ENCODE results near the gene PCDHB4.
"Not testable (repeated sequence)": the region's sequence is repeated elsewhere in the genome, so short reads cannot be mapped to it uniquely, and the experiment has no call there.

PCDHB4 gene

GRCh38 chr5:141150224-141150992 is 28.8 kb downstream of the PCDHB4 start:
- DNase-seq: no peak

GRCh38 chr5:141150993-141151325 is 29.3 kb downstream of the PCDHB4 start:
- no peak for DNase-seq

DNA sequence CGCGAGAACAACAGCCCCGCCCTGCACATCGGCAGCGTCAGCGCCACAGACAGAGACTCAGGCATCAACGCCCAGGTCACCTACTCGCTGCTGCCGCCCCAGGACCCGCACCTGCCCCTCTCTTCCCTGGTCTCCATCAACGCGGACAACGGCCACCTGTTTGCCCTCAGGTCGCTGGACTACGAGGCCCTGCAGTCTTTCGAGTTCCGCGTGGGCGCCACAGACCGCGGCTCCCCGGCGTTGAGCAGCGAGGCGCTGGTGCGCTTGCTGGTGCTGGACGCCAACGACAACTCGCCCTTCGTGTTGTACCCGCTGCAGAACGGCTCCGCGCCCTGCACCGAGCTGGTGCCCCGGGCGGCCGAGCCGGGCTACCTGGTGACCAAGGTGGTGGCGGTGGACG is 30.0 kb downstream of the PCDHB4 start:
- DNase-seq: not testable (repeated sequence)

DNA sequence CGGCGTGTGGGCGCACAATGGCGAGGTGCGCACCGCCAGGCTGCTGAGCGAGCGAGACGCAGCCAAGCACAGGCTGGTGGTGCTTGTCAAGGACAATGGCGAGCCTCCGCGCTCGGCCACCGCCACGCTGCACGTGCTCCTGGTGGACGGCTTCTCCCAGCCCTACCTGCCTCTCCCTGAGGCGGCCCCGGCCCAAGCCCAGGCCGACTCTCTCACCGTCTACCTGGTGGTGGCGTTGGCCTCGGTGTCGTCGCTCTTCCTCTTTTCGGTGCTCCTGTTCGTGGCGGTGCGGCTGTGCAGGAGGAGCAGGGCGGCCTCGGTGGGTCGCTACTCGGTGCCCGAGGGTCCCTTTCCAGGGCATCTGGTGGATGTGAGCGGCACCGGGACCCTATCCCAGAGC is 30.5 kb downstream of the PCDHB4 start:
- not testable (repeated sequence) for DNase-seq

DNA sequence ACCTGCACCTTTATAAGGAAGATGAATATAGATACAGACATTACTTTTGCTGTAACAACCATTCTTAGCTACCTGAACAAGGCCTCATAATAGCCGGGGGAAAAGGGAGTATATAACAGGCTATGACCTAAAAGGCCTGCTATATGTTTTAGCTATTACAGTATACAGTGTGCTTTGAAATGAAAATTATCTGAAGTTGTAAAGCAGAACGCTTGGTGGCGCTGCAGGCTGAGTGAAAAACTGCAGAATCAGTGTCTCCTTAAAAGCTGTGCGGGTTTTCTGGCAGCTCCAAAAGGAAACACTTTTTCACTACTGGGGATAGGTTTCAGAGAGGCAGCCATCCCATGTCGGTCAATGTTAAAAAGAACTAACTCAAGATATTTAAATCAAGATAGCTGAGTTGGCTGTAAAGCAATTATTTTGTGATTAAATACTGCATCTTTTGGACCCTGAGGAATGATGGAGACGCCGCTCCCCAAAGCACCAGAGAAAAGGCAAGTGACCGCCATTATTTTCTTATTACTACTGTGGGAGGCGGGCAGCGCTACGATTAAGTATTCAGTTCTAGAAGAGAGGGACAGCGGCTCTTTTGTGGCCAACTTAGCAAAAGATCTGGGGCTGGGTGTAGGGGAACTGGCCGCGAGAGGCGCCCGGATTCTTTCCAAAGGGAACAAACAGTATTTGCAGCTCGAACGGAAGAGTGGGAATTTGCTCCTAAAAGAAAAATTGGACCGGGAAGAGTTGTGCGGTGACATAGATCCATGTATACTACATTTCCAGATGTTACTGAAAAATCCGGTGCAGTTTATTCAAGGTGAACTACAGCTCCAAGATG is 34.1 kb downstream of the PCDHB4 start:
- DNase-seq: no peak

DNA sequence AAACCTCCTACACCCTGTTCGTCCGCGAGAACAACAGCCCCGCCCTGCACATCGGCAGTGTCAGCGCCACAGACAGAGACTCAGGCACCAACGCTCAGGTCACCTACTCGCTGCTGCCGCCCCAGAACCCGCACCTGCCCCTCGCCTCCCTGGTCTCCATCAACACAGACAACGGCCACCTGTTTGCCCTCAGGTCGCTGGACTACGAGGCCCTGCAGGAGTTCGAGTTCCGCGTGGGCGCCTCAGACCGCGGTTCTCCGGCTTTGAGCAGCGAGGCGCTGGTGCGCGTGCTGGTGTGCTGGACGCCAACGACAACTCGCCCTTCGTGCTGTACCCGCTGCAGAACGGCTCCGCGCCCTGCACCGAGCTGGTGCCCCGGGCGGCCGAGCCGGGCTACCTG is 35.7 kb downstream of the PCDHB4 start:
- DNase-seq: not testable (repeated sequence)

- not testable (repeated sequence) for DNase-seq
Observed at GRCh38 chr5:141157901-141158300, 36.3 kb downstream of the PCDHB4 start.

- no peak for DNase-seq
Observed at GRCh38 chr5:141172381-141173204, 51.0 kb downstream of the PCDHB4 start, which contains the start of gene PCDHB7. Gene PCDHB7 (plus strand): TSS chr5:141172644. CDS start chr5:141172836, 192 bp downstream.

GRCh38 chr5:141174291-141175104 is 52.9 kb downstream of the PCDHB4 start:
- DNase-seq: not testable (repeated sequence)
